Colon (tissue), 2 donors: Measurements from ENCODE around the gene NTRK3.

Source experiments
- FAIRE-seq: peaks from 2 replicates; lab custom pipeline; 2012; peaks lifted over from hg19 to GRCh38; lab: Jason Lieb, UNC
- donor health status: control.
- donor health status: control.

The NTRK3 gene

DNA sequence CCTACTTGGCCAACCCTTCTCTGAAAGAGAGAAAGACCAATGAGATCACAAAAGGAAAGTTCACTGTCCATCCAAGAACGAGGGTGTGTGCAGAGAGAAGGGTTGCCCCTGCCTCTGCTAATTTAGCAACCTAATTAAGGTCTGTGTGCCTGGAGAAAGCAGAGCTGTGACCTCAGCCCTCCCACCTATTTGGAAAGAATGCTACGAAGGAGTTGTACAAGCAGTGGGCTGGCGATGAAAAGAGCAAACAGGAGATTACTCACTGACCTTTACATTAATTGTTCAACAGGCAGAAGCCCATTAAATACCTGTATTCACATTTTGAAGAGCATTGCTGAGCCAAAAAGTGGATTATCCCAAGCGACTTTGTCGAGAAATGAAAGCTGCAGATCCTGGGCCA, 314.9 kb downstream of the NTRK3 start:
- no peak for FAIRE-seq

DNA sequence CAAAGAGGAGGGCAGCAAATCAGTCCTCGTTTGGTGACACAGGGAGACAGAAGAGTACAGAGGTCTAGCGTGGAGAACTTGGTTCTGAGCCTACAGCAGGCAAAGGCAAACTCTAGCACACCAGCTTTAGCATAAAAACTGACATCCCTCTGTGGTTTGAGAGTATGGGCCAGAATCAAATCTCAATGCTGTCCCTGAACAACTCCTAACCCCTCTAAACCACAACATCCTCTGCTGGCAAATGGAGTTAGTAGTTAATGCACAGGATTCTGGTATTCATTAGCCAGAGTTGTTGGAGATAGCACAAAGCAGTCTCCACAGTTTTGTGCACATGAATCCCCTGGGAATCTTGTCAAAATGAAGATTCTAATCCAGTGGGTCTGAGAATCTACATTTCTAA, 315.8 kb downstream of the NTRK3 start:
- no peak for FAIRE-seq

DNA sequence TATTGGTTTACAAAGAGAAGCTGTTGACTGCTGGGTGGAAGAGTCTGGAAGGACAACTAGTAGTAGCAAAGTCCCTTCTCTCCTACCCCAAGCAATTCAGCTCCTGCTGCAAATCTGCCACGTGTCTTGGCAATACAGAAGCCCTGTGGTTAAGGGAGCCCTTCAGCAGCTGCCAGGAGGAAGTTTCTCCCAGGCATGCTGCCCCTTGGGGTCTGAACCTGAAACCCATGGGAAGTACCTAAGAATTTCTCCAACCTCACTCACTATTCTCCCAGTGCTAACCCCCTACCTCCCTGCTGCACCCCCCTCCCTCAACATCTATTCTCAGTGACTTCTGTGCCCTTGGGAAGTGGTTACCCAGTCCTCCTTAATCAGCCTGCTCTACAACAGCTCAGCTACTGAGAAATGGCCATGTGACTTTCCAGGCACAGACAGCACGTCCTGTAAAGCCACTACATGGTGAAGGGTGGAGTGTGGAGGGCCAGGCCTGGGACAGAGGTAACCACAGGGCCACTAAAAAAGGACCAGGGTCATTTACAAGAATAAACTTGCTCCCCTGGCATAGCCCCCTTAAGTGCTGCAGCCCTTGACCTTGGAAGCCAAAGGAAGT, 316.6 kb downstream of the NTRK3 start:
- no peak for FAIRE-seq

GRCh38 chr15:87938031-87938430, 318.5 kb downstream of the NTRK3 start:
- FAIRE-seq, result no peak

DNA sequence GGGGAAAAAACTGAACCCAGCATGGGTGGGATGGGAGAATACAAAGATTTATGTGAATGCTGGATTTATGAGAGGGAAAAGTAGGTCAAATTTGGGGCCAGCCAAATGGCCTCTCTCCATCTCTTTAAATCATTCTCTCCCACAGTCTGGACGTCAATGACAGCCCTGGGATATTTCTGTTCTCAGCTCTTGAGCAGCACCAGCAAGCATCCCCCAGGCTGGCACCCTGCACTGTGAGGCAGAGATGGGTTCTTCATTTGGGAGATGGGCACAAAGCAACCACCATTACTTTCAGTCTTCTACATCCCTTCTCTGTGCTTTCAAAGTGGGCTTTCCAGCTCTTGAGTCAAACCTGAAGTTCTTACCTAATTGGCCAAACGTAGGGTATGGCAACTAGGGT, 321.0 kb downstream of the NTRK3 start:
- no peak for FAIRE-seq

DNA sequence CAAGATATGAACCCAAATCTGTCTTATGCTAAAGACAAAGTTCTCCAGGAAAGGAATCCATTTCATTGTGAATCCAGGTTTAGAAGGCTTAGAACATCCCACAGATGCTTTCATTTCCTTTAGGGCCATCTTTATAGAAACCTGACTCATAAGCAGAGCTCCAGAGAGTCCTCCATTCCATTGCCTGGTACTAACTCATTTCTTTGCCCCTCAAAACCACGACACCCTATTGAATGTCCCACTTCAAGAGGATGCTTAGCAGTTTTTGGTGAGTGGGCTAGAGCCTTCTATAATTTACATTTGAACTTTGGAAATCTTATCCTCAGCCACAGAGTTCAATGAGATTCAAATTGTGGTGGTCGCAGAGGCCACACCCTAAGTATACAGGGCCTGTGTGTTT, 325.0 kb downstream of the NTRK3 start:
- FAIRE-seq, result no peak

DNA sequence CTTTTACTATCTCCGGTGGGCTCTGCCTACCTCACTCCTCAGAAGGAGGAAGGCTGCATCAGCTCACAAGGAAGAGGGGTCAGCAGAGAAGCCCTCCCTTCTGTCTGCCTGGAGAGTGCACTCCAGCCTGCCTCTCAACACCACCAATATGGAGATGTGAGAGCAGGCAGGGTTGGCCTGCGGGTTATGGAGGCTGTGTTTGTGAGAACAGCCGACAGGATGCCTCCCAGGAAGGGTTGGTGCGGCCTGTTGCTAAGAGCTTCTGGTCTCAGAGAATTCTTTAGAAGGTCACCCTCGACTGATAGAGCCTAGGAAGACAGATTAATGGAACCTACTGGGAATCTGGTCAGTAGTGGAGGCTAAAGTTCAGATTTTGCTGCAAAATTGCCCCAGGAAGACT, 326.1 kb downstream of the NTRK3 start:
- no peak for FAIRE-seq

- FAIRE-seq, result no peak
These were observed 326.7 kb downstream of the NTRK3 start for GRCh38 chr15:87929841-87930240.

DNA sequence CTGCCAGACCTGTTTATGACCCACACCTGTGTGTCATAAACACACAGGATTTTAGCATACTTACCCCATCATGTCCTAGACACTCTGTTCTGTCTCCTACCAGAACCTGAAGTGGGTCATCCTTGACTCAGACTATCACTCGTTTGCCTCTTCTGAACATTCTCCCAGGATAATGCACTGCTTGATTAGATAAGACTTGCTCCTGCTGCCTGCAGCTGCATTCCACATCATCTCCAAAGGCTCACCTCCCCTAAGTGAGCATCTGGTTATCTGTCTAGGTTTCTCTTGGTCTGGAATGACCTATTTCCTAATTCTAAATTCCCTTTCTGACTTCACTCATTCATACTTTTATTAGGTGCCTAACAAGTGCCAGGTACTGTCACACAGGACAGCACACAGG, 332.1 kb downstream of the NTRK3 start:
- FAIRE-seq, result no peak

DNA sequence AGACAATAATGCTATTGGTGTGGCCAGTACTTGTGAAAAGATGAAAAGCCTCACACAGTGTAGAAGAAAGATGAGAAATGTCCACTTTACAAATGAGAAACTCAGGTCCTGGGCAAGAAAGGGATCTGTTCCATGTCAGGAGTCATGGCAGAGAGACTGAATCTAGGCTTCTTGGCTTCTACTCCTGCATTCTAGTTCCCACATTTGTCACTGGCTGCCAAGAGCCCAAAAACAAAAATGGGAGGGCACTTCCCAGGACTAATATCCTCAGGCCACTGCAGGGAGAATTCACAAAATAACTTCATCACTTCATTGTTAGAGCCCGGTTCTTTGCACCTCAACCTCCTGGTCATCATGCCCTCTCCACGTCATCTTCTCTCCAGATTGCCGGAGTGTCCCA, 337.5 kb downstream of the NTRK3 start:
- no peak for FAIRE-seq

DNA sequence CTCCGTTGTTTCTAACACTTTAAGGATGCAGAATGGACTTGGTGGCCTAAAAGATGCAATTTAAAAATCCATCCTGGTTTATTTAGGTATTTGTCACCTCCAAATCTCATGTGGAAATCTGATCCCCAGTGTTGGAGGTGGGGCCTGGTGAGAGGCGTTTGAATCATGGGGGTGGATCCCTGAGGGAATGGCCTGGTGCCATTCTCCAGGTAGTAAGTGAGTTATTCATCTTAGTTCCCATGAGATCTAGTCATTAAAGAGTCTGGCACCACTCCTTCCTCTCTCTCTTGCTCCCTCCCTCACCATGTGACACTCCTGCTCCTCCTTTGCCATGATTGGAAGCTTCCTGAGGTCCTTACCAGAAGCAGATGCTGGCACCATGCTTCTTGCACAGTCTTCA, 339.1 kb downstream of the NTRK3 start:
- no peak for FAIRE-seq

GRCh38 chr15:87916208-87916607, 340.3 kb downstream of the NTRK3 start:
- no peak for FAIRE-seq

- FAIRE-seq, result no peak
These were observed 346.2 kb downstream of the NTRK3 start for GRCh38 chr15:87910301-87910700.

GRCh38 chr15:87907676-87908446, 348.7 kb downstream of the NTRK3 start:
- no peak for FAIRE-seq

GRCh38 chr15:87906444-87906843, 350.1 kb downstream of the NTRK3 start:
- FAIRE-seq, result no peak

- FAIRE-seq, result no peak
These were observed 353.6 kb downstream of the NTRK3 start for GRCh38 chr15:87902772-87903426.

DNA sequence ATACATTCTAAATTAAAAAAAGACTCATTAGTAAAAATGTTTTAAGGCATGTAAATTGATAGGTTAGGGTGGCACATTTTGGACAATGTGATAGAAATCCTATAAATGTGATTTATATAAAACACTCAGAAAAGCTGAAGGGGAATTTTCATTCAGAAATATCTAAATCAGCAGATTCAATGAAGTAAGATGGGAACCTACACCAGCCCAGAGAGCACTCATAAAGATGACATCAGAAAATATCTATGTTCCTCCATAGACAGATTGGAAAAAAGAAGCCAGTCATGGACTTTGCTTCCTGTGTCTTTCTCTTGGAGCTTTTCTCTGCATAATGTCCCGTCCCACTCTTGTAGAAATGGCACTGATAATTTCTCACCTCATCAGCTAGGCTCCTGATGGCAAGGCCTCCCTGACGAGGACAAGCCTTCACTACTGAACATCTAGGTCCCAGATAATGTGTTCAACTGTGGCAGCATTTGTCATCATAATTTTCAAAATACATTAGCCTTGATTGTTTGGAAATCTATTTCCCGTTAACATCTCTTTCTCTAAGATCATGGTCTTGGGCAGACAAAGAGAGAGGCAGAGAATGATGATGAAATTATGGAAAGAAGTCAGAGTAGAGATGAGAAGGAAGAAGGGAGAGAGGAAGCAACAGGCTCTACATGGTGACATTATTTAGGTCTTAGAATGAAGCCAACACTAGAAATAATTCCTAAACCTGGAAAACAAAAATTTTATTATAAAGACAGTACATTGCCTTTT, 354.4 kb downstream of the NTRK3 start:
- no peak for FAIRE-seq

DNA sequence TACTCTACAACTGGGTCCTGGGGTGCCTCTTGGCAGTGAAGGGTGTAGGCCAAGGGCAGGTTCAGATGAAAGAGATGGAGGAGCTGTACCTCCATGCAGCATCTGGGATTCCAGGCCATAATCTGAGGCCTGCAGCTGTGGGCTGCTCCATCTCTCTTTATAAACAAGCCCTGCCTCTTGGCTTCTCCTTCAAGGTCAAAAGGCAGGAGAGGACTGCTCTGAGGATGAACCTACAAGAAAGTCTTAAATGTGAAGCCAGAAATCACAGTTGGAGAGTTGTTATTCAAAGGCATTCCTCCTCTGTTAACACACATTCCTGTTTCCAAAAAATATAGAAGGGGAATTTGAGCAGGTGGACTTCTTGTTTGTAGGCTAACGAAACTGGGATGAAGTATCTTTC, 355.5 kb downstream of the NTRK3 start:
- no peak for FAIRE-seq

GRCh38 chr15:87896936-87897335, 359.6 kb downstream of the NTRK3 start:
- no peak for FAIRE-seq

GRCh38 chr15:87887177-87887576, 369.4 kb downstream of the NTRK3 start:
- no peak for FAIRE-seq

- no peak for FAIRE-seq
These were observed 375.5 kb downstream of the NTRK3 start for GRCh38 chr15:87881026-87881425.

- no peak for FAIRE-seq
These were observed 378.6 kb downstream of the NTRK3 start for GRCh38 chr15:87877822-87878542.
